SK-N-SH treated with all-trans-retinoic acid at 6 μM for 48 hours (cell line): Measurements from ENCODE around the gene PRM3.

Experiments used
- BACH2 ChIP-seq: fragments of 250-450 bp; sonication (Bioruptor Pico); IDR thresholded peaks from 2 replicates; pipeline ENCODE4 v1.9.0; 2021; ENCODE audit warnings: mild to moderate bottlenecking, borderline replicate concordance
- ISL1 ChIP-seq: fragments of 250-450 bp; sonication (Bioruptor Pico); IDR thresholded peaks from 2 replicates; pipeline ENCODE4 v2.1.2; 2022; ENCODE audit warnings: mild to moderate bottlenecking, moderate library complexity
- OSR1 ChIP-seq: fragments of 250-450 bp; sonication (Bioruptor Pico); IDR thresholded peaks from 2 replicates; pipeline ENCODE4 v1.8.0; 2022; ENCODE audit warnings: moderate library complexity, mild to moderate bottlenecking, inconsistent platforms
- PPARA ChIP-seq: fragments of 250-450 bp; sonication (Bioruptor Pico); IDR thresholded peaks from 2 replicates; pipeline ENCODE4 v1.5.0; 2020; ENCODE audit warnings: mild to moderate bottlenecking, borderline replicate concordance
- SNAI2 ChIP-seq: fragments of 250-450 bp; sonication (Bioruptor Pico); IDR thresholded peaks from 2 replicates; pipeline ENCODE4 v1.5.0; 2020; ENCODE audit warnings: mild to moderate bottlenecking, moderate library complexity
- ZC3H10 ChIP-seq: fragments of 250-450 bp; sonication (Bioruptor Pico); IDR thresholded peaks from 2 replicates; pipeline ENCODE4 v1.5.1; 2021; ENCODE audit warnings: mild to moderate bottlenecking, moderate library complexity
- ZNF565 ChIP-seq: fragments of 450-650 bp; formaldehyde crosslinking; conservative IDR thresholded peaks from 2 replicates; pipeline ENCODE4 v1.5.0; 2020; ENCODE audit warnings: low read depth, mild to moderate bottlenecking, moderate library complexity
- ZNF8 ChIP-seq: fragments of 450-650 bp; formaldehyde crosslinking; IDR thresholded peaks from 2 replicates; pipeline ENCODE4 v1.5.0; 2020; ENCODE audit warnings: mild to moderate bottlenecking, moderate library complexity
- TF ChIP-seq, protein P1 (sequence below): fragments of 250-450 bp; sonication (Bioruptor Pico); IDR thresholded peaks from 2 replicates; pipeline ENCODE4 v1.8.0; 2020; ENCODE audit warnings: mild to moderate bottlenecking, moderate library complexity, borderline replicate concordance
- TF ChIP-seq, protein P2 (sequence below): fragments of 250-450 bp; sonication (Bioruptor Pico); IDR thresholded peaks from 2 replicates; pipeline ENCODE4 v1.5.0; 2020; ENCODE audit warnings: mild to moderate bottlenecking, moderate library complexity
- TF ChIP-seq, protein P3 (sequence below): fragments of 250-450 bp; sonication (Bioruptor Pico); IDR thresholded peaks from 2 replicates; pipeline ENCODE4 v1.5.1; 2021; ENCODE audit warnings: mild to moderate bottlenecking, moderate library complexity

DNA sequence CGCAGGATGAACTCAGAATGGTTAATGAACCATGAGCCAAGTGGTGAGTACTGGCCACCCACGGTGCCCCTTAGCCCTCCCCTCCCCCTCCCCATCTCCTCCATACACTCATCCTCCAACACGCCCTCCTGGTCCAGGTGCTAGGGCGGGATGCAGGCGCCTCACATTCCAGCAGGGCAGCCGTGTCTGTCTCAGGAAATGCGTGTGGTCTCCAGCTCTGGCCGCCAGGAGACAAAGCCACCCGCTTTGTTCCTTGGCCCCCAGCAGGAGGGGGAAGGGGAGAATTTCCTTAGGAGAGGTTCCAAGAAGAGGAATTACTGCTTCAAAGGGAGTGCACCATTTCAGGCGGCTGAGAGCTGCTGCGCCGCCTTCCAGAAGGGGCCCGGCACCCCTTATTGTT is 42.1 kb upstream of the PRM3 start:
- TF ChIP-seq ZNF565 (CRISPR knock-in tag) (no peak), ZNF8 (CRISPR knock-in tag) (no peak), ZC3H10 (CRISPR knock-in tag) (no peak), SNAI2 (CRISPR knock-in tag) (no peak), BACH2 (CRISPR knock-in tag) (no peak), PPARA (CRISPR knock-in tag) (no peak), OSR1 (CRISPR knock-in tag) (no peak), ISL1 (CRISPR knock-in tag) (no peak)
- TF ChIP-seq, protein P1, sequence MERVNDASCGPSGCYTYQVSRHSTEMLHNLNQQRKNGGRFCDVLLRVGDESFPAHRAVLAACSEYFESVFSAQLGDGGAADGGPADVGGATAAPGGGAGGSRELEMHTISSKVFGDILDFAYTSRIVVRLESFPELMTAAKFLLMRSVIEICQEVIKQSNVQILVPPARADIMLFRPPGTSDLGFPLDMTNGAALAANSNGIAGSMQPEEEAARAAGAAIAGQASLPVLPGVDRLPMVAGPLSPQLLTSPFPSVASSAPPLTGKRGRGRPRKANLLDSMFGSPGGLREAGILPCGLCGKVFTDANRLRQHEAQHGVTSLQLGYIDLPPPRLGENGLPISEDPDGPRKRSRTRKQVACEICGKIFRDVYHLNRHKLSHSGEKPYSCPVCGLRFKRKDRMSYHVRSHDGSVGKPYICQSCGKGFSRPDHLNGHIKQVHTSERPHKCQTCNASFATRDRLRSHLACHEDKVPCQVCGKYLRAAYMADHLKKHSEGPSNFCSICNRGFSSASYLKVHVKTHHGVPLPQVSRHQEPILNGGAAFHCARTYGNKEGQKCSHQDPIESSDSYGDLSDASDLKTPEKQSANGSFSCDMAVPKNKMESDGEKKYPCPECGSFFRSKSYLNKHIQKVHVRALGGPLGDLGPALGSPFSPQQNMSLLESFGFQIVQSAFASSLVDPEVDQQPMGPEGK (CRISPR knock-in tag) = no peak
- TF ChIP-seq, protein P2, sequence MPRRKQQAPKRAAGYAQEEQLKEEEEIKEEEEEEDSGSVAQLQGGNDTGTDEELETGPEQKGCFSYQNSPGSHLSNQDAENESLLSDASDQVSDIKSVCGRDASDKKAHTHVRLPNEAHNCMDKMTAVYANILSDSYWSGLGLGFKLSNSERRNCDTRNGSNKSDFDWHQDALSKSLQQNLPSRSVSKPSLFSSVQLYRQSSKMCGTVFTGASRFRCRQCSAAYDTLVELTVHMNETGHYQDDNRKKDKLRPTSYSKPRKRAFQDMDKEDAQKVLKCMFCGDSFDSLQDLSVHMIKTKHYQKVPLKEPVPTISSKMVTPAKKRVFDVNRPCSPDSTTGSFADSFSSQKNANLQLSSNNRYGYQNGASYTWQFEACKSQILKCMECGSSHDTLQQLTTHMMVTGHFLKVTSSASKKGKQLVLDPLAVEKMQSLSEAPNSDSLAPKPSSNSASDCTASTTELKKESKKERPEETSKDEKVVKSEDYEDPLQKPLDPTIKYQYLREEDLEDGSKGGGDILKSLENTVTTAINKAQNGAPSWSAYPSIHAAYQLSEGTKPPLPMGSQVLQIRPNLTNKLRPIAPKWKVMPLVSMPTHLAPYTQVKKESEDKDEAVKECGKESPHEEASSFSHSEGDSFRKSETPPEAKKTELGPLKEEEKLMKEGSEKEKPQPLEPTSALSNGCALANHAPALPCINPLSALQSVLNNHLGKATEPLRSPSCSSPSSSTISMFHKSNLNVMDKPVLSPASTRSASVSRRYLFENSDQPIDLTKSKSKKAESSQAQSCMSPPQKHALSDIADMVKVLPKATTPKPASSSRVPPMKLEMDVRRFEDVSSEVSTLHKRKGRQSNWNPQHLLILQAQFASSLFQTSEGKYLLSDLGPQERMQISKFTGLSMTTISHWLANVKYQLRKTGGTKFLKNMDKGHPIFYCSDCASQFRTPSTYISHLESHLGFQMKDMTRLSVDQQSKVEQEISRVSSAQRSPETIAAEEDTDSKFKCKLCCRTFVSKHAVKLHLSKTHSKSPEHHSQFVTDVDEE = no peak
- TF ChIP-seq, protein P3, sequence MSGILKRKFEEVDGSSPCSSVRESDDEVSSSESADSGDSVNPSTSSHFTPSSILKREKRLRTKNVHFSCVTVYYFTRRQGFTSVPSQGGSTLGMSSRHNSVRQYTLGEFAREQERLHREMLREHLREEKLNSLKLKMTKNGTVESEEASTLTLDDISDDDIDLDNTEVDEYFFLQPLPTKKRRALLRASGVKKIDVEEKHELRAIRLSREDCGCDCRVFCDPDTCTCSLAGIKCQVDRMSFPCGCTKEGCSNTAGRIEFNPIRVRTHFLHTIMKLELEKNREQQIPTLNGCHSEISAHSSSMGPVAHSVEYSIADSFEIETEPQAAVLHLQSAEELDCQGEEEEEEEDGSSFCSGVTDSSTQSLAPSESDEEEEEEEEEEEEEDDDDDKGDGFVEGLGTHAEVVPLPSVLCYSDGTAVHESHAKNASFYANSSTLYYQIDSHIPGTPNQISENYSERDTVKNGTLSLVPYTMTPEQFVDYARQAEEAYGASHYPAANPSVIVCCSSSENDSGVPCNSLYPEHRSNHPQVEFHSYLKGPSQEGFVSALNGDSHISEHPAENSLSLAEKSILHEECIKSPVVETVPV (CRISPR knock-in tag) = no peak
